Chondrocyte (in vitro differentiated cells): Measurements from ENCODE around the gene TULP4. TPM values are rescaled to one million over a fixed set of nuclear protein-coding genes. Genes with fewer than 3 reads are reported as not detected.
A peak's percentile ranks its signal among the peaks of the same experiment; 100 is the strongest.

ENCODE experiments used
- DNase-seq: peaks from one replicate; pipeline ENCODE4 v3.0.0; 2021; ENCODE audit warnings: mixed read lengths, low spot score
- H3K27ac Mint-ChIP-seq: one replicate; pipeline ENCODE4 v1.8.0; 2021; ENCODE audit warnings: mild to moderate bottlenecking, moderate library complexity, mixed read lengths; ENCODE audit not compliant: unreplicated experiment
- H3K27me3 Mint-ChIP-seq: 2 replicates; pipeline ENCODE4 v1.8.0; 2021; ENCODE audit warnings: low read depth, mixed read lengths
- H3K36me3 Mint-ChIP-seq: 2 replicates; pipeline ENCODE4 v1.8.0; 2021; ENCODE audit warnings: low read depth, mixed read lengths
- H3K4me1 Mint-ChIP-seq: 2 replicates; pipeline ENCODE4 v1.8.0; 2021; ENCODE audit warnings: low read depth, mild to moderate bottlenecking, mixed read lengths
- H3K4me3 Mint-ChIP-seq: one replicate; pipeline ENCODE4 v1.8.0; 2021; ENCODE audit warnings: mild to moderate bottlenecking, moderate library complexity, mixed read lengths; ENCODE audit not compliant: unreplicated experiment
- H3K9me3 Mint-ChIP-seq: 2 replicates; pipeline ENCODE4 v1.8.0; 2021; ENCODE audit warnings: low read depth, mixed read lengths
- total RNA-seq: library from RNA; stranded (reverse); gene quantifications from 3 replicates; pipeline ENCODE4 v1.2.1, GENCODE V29; 2021
- TF ChIP-seq, protein P1 (sequence below): fragments of 200-600 bp; sonication (generic); IDR thresholded peaks from 2 replicates; pipeline ENCODE4 v1.5.0; 2021; ENCODE audit warnings: antibody characterized with exemption, mild to moderate bottlenecking, moderate library complexity

Gene TULP4
- total RNA-seq, 1 donor from 2014 or later = 97.7 TPM

DNA sequence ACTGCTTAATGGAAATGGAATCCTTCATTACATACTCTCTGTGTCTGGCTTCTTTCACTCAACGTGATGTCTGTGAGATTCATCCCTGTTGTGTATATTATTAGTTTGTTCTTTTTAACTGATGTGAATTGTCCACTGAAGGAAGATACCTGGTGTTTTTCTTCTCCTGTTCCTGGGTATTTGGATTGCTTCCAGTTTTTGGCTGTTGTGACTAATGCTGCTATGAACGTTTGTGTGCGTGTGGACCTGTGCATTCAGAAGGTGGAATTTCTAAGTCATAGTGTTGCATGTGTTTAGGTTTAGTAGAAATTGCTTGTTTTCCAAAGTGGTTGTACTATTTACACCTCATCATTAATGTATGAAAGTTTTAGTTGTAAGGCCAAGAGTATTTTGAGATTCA, 3.8 kb downstream of the TULP4 start:
- DNase-seq = no peak
- Mint-ChIP-seq H3K27ac (no peak overlapping the region), H3K36me3 (peaks cover 31% of the 10 kb centered on the region), H3K4me1 (peaks cover 30% of the 10 kb centered on the region), H3K4me3 (no peak overlapping the region), H3K27me3 (no peaks in the 10 kb centered on the region), H3K9me3 (peaks cover 8% of the 10 kb centered on the region)
- TF ChIP-seq, protein P1, sequence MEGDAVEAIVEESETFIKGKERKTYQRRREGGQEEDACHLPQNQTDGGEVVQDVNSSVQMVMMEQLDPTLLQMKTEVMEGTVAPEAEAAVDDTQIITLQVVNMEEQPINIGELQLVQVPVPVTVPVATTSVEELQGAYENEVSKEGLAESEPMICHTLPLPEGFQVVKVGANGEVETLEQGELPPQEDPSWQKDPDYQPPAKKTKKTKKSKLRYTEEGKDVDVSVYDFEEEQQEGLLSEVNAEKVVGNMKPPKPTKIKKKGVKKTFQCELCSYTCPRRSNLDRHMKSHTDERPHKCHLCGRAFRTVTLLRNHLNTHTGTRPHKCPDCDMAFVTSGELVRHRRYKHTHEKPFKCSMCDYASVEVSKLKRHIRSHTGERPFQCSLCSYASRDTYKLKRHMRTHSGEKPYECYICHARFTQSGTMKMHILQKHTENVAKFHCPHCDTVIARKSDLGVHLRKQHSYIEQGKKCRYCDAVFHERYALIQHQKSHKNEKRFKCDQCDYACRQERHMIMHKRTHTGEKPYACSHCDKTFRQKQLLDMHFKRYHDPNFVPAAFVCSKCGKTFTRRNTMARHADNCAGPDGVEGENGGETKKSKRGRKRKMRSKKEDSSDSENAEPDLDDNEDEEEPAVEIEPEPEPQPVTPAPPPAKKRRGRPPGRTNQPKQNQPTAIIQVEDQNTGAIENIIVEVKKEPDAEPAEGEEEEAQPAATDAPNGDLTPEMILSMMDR = no peak

DNA sequence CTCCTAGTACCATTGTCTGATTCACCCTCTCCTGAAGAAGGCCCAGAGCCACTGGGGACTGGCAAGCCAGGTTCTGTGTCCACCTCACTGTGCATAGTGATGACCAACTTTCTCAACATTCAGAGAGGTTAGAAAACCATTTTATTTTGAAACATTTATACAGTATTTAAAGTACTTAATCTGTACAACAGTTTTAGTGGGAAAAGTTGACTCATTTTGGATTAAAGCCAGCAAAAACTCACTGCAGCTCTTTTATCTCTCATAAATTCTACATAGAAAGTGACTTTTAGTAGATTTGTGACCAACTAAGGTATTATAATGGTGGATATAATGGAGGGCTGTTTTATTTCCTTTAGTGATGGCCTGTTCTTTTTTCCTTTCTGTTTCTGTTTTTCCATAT, 9.7 kb downstream of the TULP4 start:
- Mint-ChIP-seq H3K27ac (peak overlapping the region; percentile 78), H3K4me3 (no peak overlapping the region), H3K36me3 (peaks cover 13% of the 10 kb centered on the region), H3K4me1 (peaks cover 59% of the 10 kb centered on the region), H3K9me3 (peaks cover 6% of the 10 kb centered on the region), H3K27me3 (no peaks in the 10 kb centered on the region)
- no peak for DNase-seq
- TF ChIP-seq, protein P1 = no peak

DNA sequence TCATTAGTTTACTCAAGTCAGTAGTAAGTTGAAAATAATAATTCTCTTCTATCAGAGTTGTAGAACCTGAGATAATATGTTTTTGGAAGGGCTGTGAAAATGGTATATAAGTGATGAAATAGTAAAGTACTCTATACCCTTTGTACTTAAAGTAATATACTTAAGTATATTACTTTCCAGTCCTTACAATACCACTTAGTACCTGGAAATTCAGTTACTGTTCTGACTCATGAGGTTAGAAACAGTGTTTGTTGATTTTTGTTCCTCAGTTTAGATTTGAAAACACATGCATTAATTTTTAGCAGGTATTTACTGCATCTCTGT, 10.1 kb downstream of the TULP4 start:
- no peak for DNase-seq
- Mint-ChIP-seq H3K9me3 (peaks cover 6% of the 10 kb centered on the region), H3K27ac (peak overlapping the region; percentile 78), H3K27me3 (no peaks in the 10 kb centered on the region), H3K36me3 (peaks cover 13% of the 10 kb centered on the region), H3K4me1 (peaks cover 62% of the 10 kb centered on the region), H3K4me3 (no peak overlapping the region)
- TF ChIP-seq, protein P1 = no peak

DNA sequence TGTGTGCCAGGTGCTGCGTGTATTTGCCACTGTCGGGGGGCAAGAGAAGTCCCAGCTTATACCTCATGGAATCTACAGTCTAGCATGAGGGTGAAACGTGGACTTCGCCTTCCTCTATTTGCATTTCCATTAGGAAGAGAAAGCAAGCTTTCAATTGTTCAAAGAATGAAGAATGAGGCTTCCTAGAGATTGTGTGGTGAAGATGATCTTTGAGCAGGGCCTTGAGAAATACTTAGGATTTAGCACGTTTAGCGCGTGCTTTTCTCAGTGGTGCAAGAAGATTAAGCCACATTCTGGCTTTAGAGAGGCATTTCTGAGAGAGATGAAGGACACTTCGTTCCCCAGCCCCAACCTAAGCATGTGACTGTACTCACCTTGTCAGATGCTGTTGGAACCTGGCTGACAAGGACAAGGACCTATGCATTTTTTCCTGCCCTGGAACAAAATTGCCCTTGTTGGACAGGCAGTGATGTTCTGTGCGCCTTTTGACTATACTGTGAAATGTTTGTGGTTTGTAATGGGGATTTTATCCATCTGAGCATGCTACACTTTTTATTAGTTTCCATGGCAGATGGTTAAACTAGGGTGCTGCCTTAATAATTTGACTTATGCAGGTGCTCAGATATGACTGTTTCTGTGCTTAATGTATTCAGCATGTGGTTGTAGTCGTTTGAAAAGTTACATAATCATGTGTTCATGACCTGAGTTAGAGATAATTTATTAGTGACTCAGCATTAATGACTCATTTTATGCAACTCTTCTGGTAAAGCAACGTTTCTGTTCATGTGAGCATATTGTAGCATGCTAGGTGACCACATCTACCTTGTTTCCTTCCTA, 10.7 kb downstream of the TULP4 start:
- Mint-ChIP-seq H3K27ac (peak overlapping the region; percentile 68), H3K27me3 (no peaks in the 10 kb centered on the region), H3K4me1 (peaks cover 65% of the 10 kb centered on the region), H3K4me3 (no peak overlapping the region), H3K9me3 (peaks cover 6% of the 10 kb centered on the region), H3K36me3 (peaks cover 11% of the 10 kb centered on the region)
- TF ChIP-seq, protein P1 = no peak
- no peak for DNase-seq

DNA sequence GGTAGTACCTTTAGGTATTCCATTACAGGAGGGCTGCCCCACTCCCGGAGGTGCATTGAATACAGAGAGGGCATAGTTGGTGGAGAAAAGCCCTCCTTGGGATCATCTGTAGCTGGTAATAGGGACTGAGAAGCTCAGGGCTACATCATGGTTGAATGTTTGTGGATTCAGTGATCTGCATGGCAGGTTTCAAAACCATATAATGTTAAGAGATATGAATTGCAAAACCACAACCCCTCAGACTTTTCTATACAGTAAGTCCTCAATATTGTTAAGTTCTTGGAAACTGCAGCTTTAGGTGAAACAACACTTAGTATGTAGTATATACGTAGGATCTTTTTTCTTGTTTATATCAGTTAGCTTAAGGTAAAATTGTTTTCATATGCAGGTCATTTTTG, 11.3 kb downstream of the TULP4 start:
- Mint-ChIP-seq H3K27ac (peak overlapping the region; percentile 68), H3K4me1 (peaks cover 65% of the 10 kb centered on the region), H3K36me3 (peaks cover 10% of the 10 kb centered on the region), H3K9me3 (peaks cover 6% of the 10 kb centered on the region), H3K4me3 (no peak overlapping the region), H3K27me3 (no peaks in the 10 kb centered on the region)
- TF ChIP-seq, protein P1 = no peak
- no peak for DNase-seq
